H1 (cell line): ENCODE results near the gene L3MBTL4. TPM values are rescaled to one million over a fixed set of nuclear protein-coding genes. Genes with fewer than 3 reads are reported as not detected.

Experiments
- ASH2L ChIP-seq: fragments of 200-600, 300-600 bp; sonication (generic); IDR thresholded peaks from one replicate; pipeline ENCODE4 v1.7.1; 2017; ENCODE audit warnings: low read length
- polyA plus RNA-seq, 7 experiments: library from polyadenylated mRNA; depleted of rRNA in 3 of 7; stranded (reverse) in 5 of 7; unstranded in 2 of 7; fragments of >200 nt in 5 of 7; fragments of 200-250 nt in 2 of 7; gene quantifications; 1 replicate in 5 of 7; 2 replicates in 1 of 7; 4 replicates in 1 of 7; pipeline versions ENCODE4 v1.2.1 to v1.2.3, GENCODE V29; 2011 to 2013; ENCODE audit warnings: missing spikeins in 2 of 7, mixed read lengths in 2 of 7
- total RNA-seq: library from RNA; stranded (reverse); fragmentation: NEBNext Ultra II Directional; extraction: Animal tissue kit (Norgen Biotek cat#: 25700); gene quantifications from 2 replicates; pipeline ENCODE4 v1.2.1, GENCODE V29; 2021

Gene L3MBTL4
- total and polyA plus RNA-seq, 2 of the 8 experiments (the other 6 are each of a cell fraction or from before 2014, with no cell fraction given): 1.0 to 2.1 TPM

- TF ChIP-seq ASH2L: no peak
- TF ChIP-seq, all 59 proteins: peak for 0
These were observed 163.6 kb downstream of the L3MBTL4 start (continued) for GRCh38 chr18:6251084-6251483.
